RPMI8226 (cell line): Measurements from ENCODE around the gene DNM3.

Experiments used
- DNase-seq: peaks from one replicate; pipeline ENCODE4 v3.0.0-alpha.2; 2015

Gene DNM3

GRCh38 chr1:171873664-171874063 is 32.4 kb downstream of the DNM3 start:
- DNase-seq = no peak

- no peak for DNase-seq
These were observed 36.4 kb downstream of the DNM3 start for GRCh38 chr1:171877701-171878100.

GRCh38 chr1:171879556-171879955 is 38.3 kb downstream of the DNM3 start:
- DNase-seq = no peak

- DNase-seq = peak; percentile 44
These were observed 40.1 kb downstream of the DNM3 start for GRCh38 chr1:171881442-171881841.

GRCh38 chr1:171883849-171884248 is 42.6 kb downstream of the DNM3 start:
- no peak for DNase-seq

GRCh38 chr1:171884475-171884874 is 43.2 kb downstream of the DNM3 start:
- no peak for DNase-seq

- no peak for DNase-seq
These were observed 48.8 kb downstream of the DNM3 start for GRCh38 chr1:171890131-171890530.

GRCh38 chr1:171896936-171897703 is 55.8 kb downstream of the DNM3 start:
- DNase-seq = no peak

GRCh38 chr1:171898941-171899340 is 57.6 kb downstream of the DNM3 start:
- DNase-seq = no peak

- no peak for DNase-seq
These were observed 58.5 kb downstream of the DNM3 start for GRCh38 chr1:171899838-171900237.

- no peak for DNase-seq
These were observed 59.9 kb downstream of the DNM3 start for GRCh38 chr1:171901245-171901644.

- DNase-seq = no peak
These were observed 61.2 kb downstream of the DNM3 start for GRCh38 chr1:171902527-171902926.

- no peak for DNase-seq
These were observed 63.6 kb downstream of the DNM3 start for GRCh38 chr1:171904778-171905450.

GRCh38 chr1:171909711-171910110 is 68.4 kb downstream of the DNM3 start:
- DNase-seq = no peak

GRCh38 chr1:171910786-171911185 is 69.5 kb downstream of the DNM3 start:
- no peak for DNase-seq

- DNase-seq = no peak
These were observed 70.2 kb downstream of the DNM3 start for GRCh38 chr1:171911506-171911905.

GRCh38 chr1:171912509-171913175 is 71.3 kb downstream of the DNM3 start:
- DNase-seq = no peak

GRCh38 chr1:171913385-171913784 is 72.1 kb downstream of the DNM3 start:
- peak; percentile 64 for DNase-seq

GRCh38 chr1:171916315-171916771 is 75.0 kb downstream of the DNM3 start:
- no peak for DNase-seq

- no peak for DNase-seq
These were observed 76.0 kb downstream of the DNM3 start for GRCh38 chr1:171917331-171917730.

- DNase-seq = no peak
These were observed 78.9 kb downstream of the DNM3 start for GRCh38 chr1:171919891-171920887.

GRCh38 chr1:171922999-171923398 is 81.7 kb downstream of the DNM3 start:
- DNase-seq = no peak

- no peak for DNase-seq
These were observed 87.8 kb downstream of the DNM3 start for GRCh38 chr1:171929121-171929520.
